RWPE1 (cell line): ENCODE measurements around the gene EI24.
A peak's percentile ranks its signal among the peaks of the same experiment; 100 is the strongest.

Source experiments
- CTCF ChIA-PET: fragments of 350-600 bp; sonication (Branson Sonifier 250); formaldehyde crosslinking; extraction: SDS; loops from one replicate; lab custom pipeline; 2021; lab: Yijun Ruan, JAX
- POLR2A ChIA-PET: fragments of 400-600 bp; formaldehyde crosslinking; extraction: SDS; loops from one replicate; lab custom pipeline; 2020; ENCODE audit warnings: antibody characterized with exemption; ENCODE audit not compliant: low non-redundant PET; lab: Yijun Ruan, JAX
- DNase-seq: peaks from one replicate; pipeline ENCODE4 v3.0.0; 2012; ENCODE audit warnings: low spot score
- H3K27ac ChIP-seq: fragments of 450-650 bp; 2 replicates; pipeline ENCODE4 v1.5.1; 2017
- CTCF ChIP-seq: fragments of 450-650 bp; conservative IDR thresholded peaks from 2 replicates; pipeline ENCODE4 v1.5.1; 2017; ENCODE audit warnings: low read depth, mild to moderate bottlenecking

Gene EI24

GRCh38 chr11:125593114-125593820, 24.0 kb downstream of the EI24 start:
- DNase-seq, result peak; percentile 24
- peak overlapping the region; percentile 92 for H3K27ac ChIP-seq
- ChIA-PET CTCF (interaction anchor here (0.6 kb wide), 2 partner anchors 31 to 291 kb away, joined by 3 to 8 read pairs; no protein-coding TSS in a partner anchor), POLR2A (no interaction called here)
- no peak for TF ChIP-seq CTCF

- CTCF ChIA-PET, result no interaction called here
- no peak overlapping the region for H3K27ac ChIP-seq
These were observed 25.7 kb downstream of the EI24 start for GRCh38 chr11:125594958-125595357.

GRCh38 chr11:125600663-125601062, 31.4 kb downstream of the EI24 start:
- no peak for DNase-seq
- ChIA-PET CTCF (no interaction called here), POLR2A (no interaction called here)
- no peak for TF ChIP-seq CTCF
- H3K27ac ChIP-seq, result no peak overlapping the region

More at GRCh38 chr11:125594958-125595357, 25.7 kb downstream of the EI24 start:
- no peak for DNase-seq
- POLR2A ChIA-PET, result no interaction called here
- TF ChIP-seq CTCF, result no peak

- ChIA-PET POLR2A (no interaction called here), CTCF (no interaction called here)
- DNase-seq, result no peak
- H3K27ac ChIP-seq, result no peak overlapping the region
- TF ChIP-seq CTCF, result no peak
These were observed 33.9 kb downstream of the EI24 start for GRCh38 chr11:125603207-125603606.

GRCh38 chr11:125605417-125605816, 36.1 kb downstream of the EI24 start:
- ChIA-PET CTCF (no interaction called here), POLR2A (no interaction called here)
- no peak overlapping the region for H3K27ac ChIP-seq
- no peak for TF ChIP-seq CTCF
- no peak for DNase-seq

- DNase-seq, result no peak
- ChIA-PET CTCF (no interaction called here), POLR2A (no interaction called here)
- TF ChIP-seq CTCF, result no peak
- no peak overlapping the region for H3K27ac ChIP-seq
These were observed 40.3 kb downstream of the EI24 start for GRCh38 chr11:125609545-125609944.
